Neuronal stem cell (in vitro differentiated cells): Measurements from ENCODE around the gene MED15.

Experiments
- DNase-seq: peaks from one replicate; pipeline ENCODE4 v3.0.0-alpha.2; 2013; ENCODE audit warnings: low spot score
- H2AFZ ChIP-seq: one replicate; pipeline ENCODE4 v1.6.1; 2013; ENCODE audit warnings: mild to moderate bottlenecking, low read length, inconsistent platforms
- H2AK5ac ChIP-seq: 2 replicates; pipeline ENCODE4 v1.6.1; 2013; ENCODE audit warnings: low read depth, mild to moderate bottlenecking, inconsistent platforms, low read length, moderate library complexity, mixed read lengths
- H2BK120ac ChIP-seq: 2 replicates; pipeline ENCODE4 v1.6.1; 2013; ENCODE audit warnings: low read depth, mild to moderate bottlenecking, inconsistent platforms, low read length, moderate library complexity, mixed read lengths
- H2BK12ac ChIP-seq: one replicate; pipeline ENCODE4 v1.6.1; 2013; ENCODE audit warnings: low read length, inconsistent platforms
- H2BK15ac ChIP-seq: 2 replicates; pipeline ENCODE4 v1.6.1; 2013; ENCODE audit warnings: mild to moderate bottlenecking, low read length, inconsistent platforms, mixed read lengths
- H2BK5ac ChIP-seq: one replicate; pipeline ENCODE4 v1.6.1; 2013; ENCODE audit warnings: inconsistent platforms, mild to moderate bottlenecking, low read length, moderate library complexity
- H3K14ac ChIP-seq: one replicate; pipeline ENCODE4 v1.6.1; 2013; ENCODE audit warnings: low read length, inconsistent platforms
- H3K18ac ChIP-seq: 2 replicates; pipeline ENCODE4 v1.6.1; 2013; ENCODE audit warnings: low read length, inconsistent platforms
- H3K23ac ChIP-seq: 2 replicates; pipeline ENCODE4 v1.6.1; 2013; ENCODE audit warnings: low read depth, mild to moderate bottlenecking, mixed read lengths, low read length, inconsistent platforms; ENCODE audit not compliant: poor library complexity
- H3K27ac ChIP-seq: replicated peaks from 3 replicates; pipeline ENCODE4 v1.5.1; 2013; ENCODE audit warnings: low read length, inconsistent platforms
- H3K27me3 ChIP-seq, 3 experiments: 2 replicates each; pipeline ENCODE4 v1.6.1; 2013; ENCODE audit warnings: low read length in 3 of 3, mild to moderate bottlenecking in 2 of 3, inconsistent platforms in 1 of 3, low read depth in 1 of 3, mixed read lengths in 1 of 3, moderate library complexity in 1 of 3; ENCODE audit not compliant: control insufficient read depth in 3 of 3, insufficient read depth in 3 of 3
- H3K36me3 ChIP-seq, 2 donors: replicated peaks in 1 of 2; 2 replicates each; pipeline ENCODE4 v1.6.1; 2013; ENCODE audit warnings: low read length in 2 of 2; ENCODE audit not compliant: control insufficient read depth in 2 of 2, insufficient read depth in 2 of 2
- H3K4ac ChIP-seq: 2 replicates; pipeline ENCODE4 v1.6.1; 2013; ENCODE audit warnings: inconsistent platforms, mild to moderate bottlenecking, low read length, moderate library complexity
- H3K4me1 ChIP-seq, 2 donors: 1 replicate in 1 of 2; 2 replicates in 1 of 2; pipeline ENCODE4 v1.6.1; 2013; ENCODE audit warnings: low read length in 2 of 2, low read depth in 1 of 2; ENCODE audit not compliant: control insufficient read depth in 2 of 2, insufficient read depth in 1 of 2
- H3K4me2 ChIP-seq: one replicate; pipeline ENCODE4 v1.6.1; 2013; ENCODE audit warnings: mild to moderate bottlenecking, low read length, inconsistent platforms; ENCODE audit not compliant: insufficient read depth, poor library complexity, severe bottlenecking
- H3K4me3 ChIP-seq, 2 donors: 2 replicates each; pipeline ENCODE4 v1.5.1; 2013; ENCODE audit warnings: low read length in 2 of 2, mild to moderate bottlenecking in 2 of 2, inconsistent platforms in 1 of 2, moderate library complexity in 1 of 2
- H3K79me1 ChIP-seq: one replicate; pipeline ENCODE4 v1.6.1; 2013; ENCODE audit warnings: low read depth, mild to moderate bottlenecking, inconsistent platforms, low read length, moderate library complexity
- H3K9ac ChIP-seq: one replicate; pipeline ENCODE4 v1.6.1; 2013; ENCODE audit warnings: mild to moderate bottlenecking, low read depth, low read length, inconsistent platforms; ENCODE audit not compliant: poor library complexity
- H3K9me3 ChIP-seq, 2 donors: replicated peaks in 1 of 2; 2 replicates each; pipeline versions ENCODE3 to v1.6.1; 2013; ENCODE audit warnings: low read length in 2 of 2, mild to moderate bottlenecking in 2 of 2, inconsistent platforms in 1 of 2, low read depth in 1 of 2, mixed read lengths in 1 of 2, moderate library complexity in 1 of 2; ENCODE audit not compliant: control insufficient read depth in 2 of 2, insufficient read depth in 1 of 2
- H4K8ac ChIP-seq: one replicate; pipeline ENCODE4 v1.6.1; 2013; ENCODE audit warnings: low read depth, mild to moderate bottlenecking, inconsistent platforms, low read length, moderate library complexity
- H4K91ac ChIP-seq: one replicate; pipeline ENCODE4 v1.6.1; 2013; ENCODE audit warnings: low read length, low read depth, mild to moderate bottlenecking, inconsistent platforms; ENCODE audit not compliant: poor library complexity
- WGBS, 2 donors: extraction: QIAGEN DNeasy Blood & Tissue Kit; methylation state at CpG; one replicate each; pipeline ENCODE4 v1.1.7; 2013; ENCODE audit warnings: missing lambda C conversion rate in 2 of 2, mixed read lengths in 1 of 2; ENCODE audit not compliant: insufficient read length in 2 of 2, insufficient replicate concordance in 1 of 2; ENCODE audit errors: extremely low coverage in 2 of 2; 5-methylcytosine and 5-hydroxymethylcytosine counted together

Gene MED15

GRCh38 chr22:20624161-20624616, 116.8 kb downstream of the MED15 start:
- no peak for DNase-seq
- Histone ChIP-seq H3K9me3 (no peaks in the 10 kb centered on the region), H2BK5ac (no peak overlapping the region), H3K4me2 (no peak overlapping the region), H3K4me1 (no peaks in the 10 kb centered on the region), H3K18ac (no peak overlapping the region), H2AK5ac (no peak overlapping the region), H4K8ac (no peak overlapping the region), H3K79me1 (peaks cover 4% of the 10 kb centered on the region), H3K27ac (no peak overlapping the region), H2AFZ (no peak overlapping the region), H3K4ac (no peak overlapping the region), H3K23ac (no peak overlapping the region), H2BK120ac (no peak overlapping the region), H2BK15ac (no peak overlapping the region), H3K14ac (no peak overlapping the region), H3K9ac (no peak overlapping the region), H3K27me3 (peaks cover 0 to 7% (median 0%) of the 10 kb centered on the region in 3 experiments), H3K36me3 (no peaks in the 10 kb centered on the region), H4K91ac (no peak overlapping the region), H3K4me3 (no peak overlapping the region), H2BK12ac (no peak overlapping the region)
- no CpG with 5 or more reads among the region's 5 CpGs for WGBS, 2 donors

GRCh38 chr22:20625270-20625669, 117.9 kb downstream of the MED15 start:
- Histone ChIP-seq H2BK120ac (no peak overlapping the region), H3K27me3 (peaks cover 0 to 5% (median 0%) of the 10 kb centered on the region in 3 experiments), H3K18ac (no peak overlapping the region), H3K79me1 (peaks cover 4% of the 10 kb centered on the region), H4K8ac (no peak overlapping the region), H3K4me2 (no peak overlapping the region), H4K91ac (no peak overlapping the region), H3K36me3 (no peaks in the 10 kb centered on the region), H3K9me3 (no peaks in the 10 kb centered on the region), H2BK12ac (no peak overlapping the region), H3K27ac (no peak overlapping the region), H2AFZ (no peak overlapping the region), H3K9ac (no peak overlapping the region), H3K4ac (no peak overlapping the region), H3K4me3 (no peak overlapping the region), H2AK5ac (no peak overlapping the region), H3K14ac (no peak overlapping the region), H2BK15ac (no peak overlapping the region), H2BK5ac (no peak overlapping the region), H3K23ac (no peak overlapping the region), H3K4me1 (no peaks in the 10 kb centered on the region)
- WGBS, 2 donors = no CpG with 5 or more reads among the region's 4 CpGs
- no peak for DNase-seq

GRCh38 chr22:20626811-20627210, 119.4 kb downstream of the MED15 start:
- Histone ChIP-seq H4K8ac (no peak overlapping the region), H3K79me1 (no peaks in the 10 kb centered on the region), H2BK12ac (no peak overlapping the region), H2BK15ac (no peak overlapping the region), H3K4me2 (no peak overlapping the region), H3K4me3 (no peak overlapping the region), H2BK5ac (no peak overlapping the region), H3K18ac (no peak overlapping the region), H3K4ac (no peak overlapping the region), H4K91ac (no peak overlapping the region), H2AK5ac (no peak overlapping the region), H2BK120ac (no peak overlapping the region), H3K36me3 (no peaks in the 10 kb centered on the region), H2AFZ (no peak overlapping the region), H3K23ac (no peak overlapping the region), H3K4me1 (no peaks in the 10 kb centered on the region), H3K9me3 (no peaks in the 10 kb centered on the region), H3K14ac (no peak overlapping the region), H3K27me3 (peaks cover 0 to 5% (median 0%) of the 10 kb centered on the region in 3 experiments), H3K27ac (no peak overlapping the region), H3K9ac (no peak overlapping the region)
- WGBS, 2 donors = no CpG with 5 or more reads among the region's 4 CpGs
- no peak for DNase-seq

GRCh38 chr22:20627432-20627831, 120.0 kb downstream of the MED15 start:
- no peak overlapping the region for H4K91ac ChIP-seq
- no peak overlapping the region for H3K4me3 ChIP-seq
- no peaks in the 10 kb centered on the region for H3K36me3 ChIP-seq
- no peak overlapping the region for H3K4me2 ChIP-seq
- no peak overlapping the region for H2AK5ac ChIP-seq
- no peak overlapping the region for H2BK15ac ChIP-seq
- no peak overlapping the region for H3K18ac ChIP-seq
- no peak overlapping the region for H3K4ac ChIP-seq
- H4K8ac ChIP-seq = no peak overlapping the region
- no peaks in the 10 kb centered on the region for H3K9me3 ChIP-seq
- H2AFZ ChIP-seq = no peak overlapping the region
- H3K79me1 ChIP-seq = no peaks in the 10 kb centered on the region
- WGBS, 2 donors = no CpG with 5 or more reads among the region's 5 CpGs
- no peak overlapping the region for H3K27ac ChIP-seq
- H3K14ac ChIP-seq = no peak overlapping the region
- no peak overlapping the region for H2BK12ac ChIP-seq
- peaks cover 0 to 5% (median 0%) of the 10 kb centered on the region in 3 experiments for H3K27me3 ChIP-seq
- H2BK5ac ChIP-seq = no peak overlapping the region
- H3K9ac ChIP-seq = no peak overlapping the region
- no peaks in the 10 kb centered on the region for H3K4me1 ChIP-seq
- no peak overlapping the region for H3K23ac ChIP-seq
- H2BK120ac ChIP-seq = no peak overlapping the region
- no peak for DNase-seq
